Measurements from ENCODE around the gene UBR3. TPM values are rescaled to one million over a fixed set of nuclear protein-coding genes. Genes with fewer than 3 reads are reported as not detected.
"Not testable (repeated sequence)": the region's sequence is repeated elsewhere in the genome, so short reads cannot be mapped to it uniquely, and the experiment has no call there.

The UBR3 gene
- total and polyA plus RNA-seq, 4 donors, result 6.1 to 63.9 (median 41.2) TPM

DNA sequence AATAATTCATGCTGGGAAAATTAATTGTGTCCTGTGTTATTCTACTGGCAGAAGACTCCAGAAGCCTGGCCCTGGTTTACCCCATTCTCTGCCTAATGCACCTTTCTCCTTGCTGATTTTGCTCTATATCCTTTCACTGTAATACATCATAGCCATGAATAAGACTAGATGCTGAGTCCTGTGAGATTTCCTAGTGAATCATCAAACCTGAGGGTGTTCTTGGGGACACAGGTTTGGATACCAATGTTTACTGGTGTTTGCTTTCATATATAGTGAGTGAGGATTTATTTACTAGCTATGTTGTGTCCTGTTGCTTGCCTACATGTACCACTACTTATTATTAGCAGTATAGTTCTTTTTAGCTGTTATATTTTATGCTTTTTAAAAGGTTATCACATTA lies 9.0 kb upstream of the UBR3 start:
- no peak overlapping the region for H3K27ac ChIP-seq (ENCODE audit: low read depth in 1 of 2, low read length in 2 of 2)

DNA sequence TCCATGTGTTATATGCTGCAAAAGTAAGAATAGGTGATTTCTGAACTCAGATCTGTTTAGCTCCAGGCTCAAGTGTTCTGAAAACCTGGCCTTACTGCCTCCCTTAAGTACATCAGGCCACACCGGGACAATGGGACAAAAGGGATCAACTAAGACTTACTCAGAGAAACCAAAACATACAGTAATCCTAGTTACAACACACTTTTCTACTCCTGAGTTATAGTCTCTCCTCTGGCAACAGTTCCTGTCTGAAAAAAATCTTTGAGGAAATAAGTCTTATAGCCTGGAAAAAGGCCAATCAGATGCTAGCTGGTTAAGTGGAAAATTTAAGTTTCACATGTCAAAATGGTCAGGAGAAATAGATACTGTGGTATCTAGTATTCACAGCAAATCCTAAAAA lies 8.1 kb upstream of the UBR3 start:
- DNase-seq (no peak), ATAC-seq (ENCODE audit: low FRiP score) (no peak)
- Histone ChIP-seq H3K27me3 (ENCODE audit: control insufficient read depth in 1 of 2, insufficient read depth in 2 of 2, low read length in 1 of 2) (no peaks in the 10 kb centered on the region), H3K36me3 (ENCODE audit: control insufficient read depth in 1 of 2, insufficient read depth in 2 of 2, low read length in 1 of 2) (peaks cover 0 to 7% of the 10 kb centered on the region in 2 donors), H3K4me3 (ENCODE audit: low read length in 2 of 2) (no peak overlapping the region), H3K27ac (ENCODE audit: low read depth in 1 of 2, low read length in 2 of 2) (peak overlapping the region in 1 of 2 donors; percentile 22), H3K9me3 (ENCODE audit: control insufficient read depth, low read length) (no peaks in the 10 kb centered on the region), H3K4me1 (ENCODE audit: control insufficient read depth in 1 of 2, insufficient read depth in 2 of 2, low read length in 2 of 2) (peaks cover 3 to 5% of the 10 kb centered on the region in 2 donors)
- intact Hi-C loops (cut with DNase I), result no loop called here
- WGBS, 2 donors, result 77 to 84% methylated on average over 1 of the region's 1 CpG

More for the DNA sequence above, 9.0 kb upstream of the UBR3 start:
- ATAC-seq (ENCODE audit: low FRiP score) (no peak), DNase-seq (no peak)
- Histone ChIP-seq H3K36me3 (ENCODE audit: control insufficient read depth in 1 of 2, insufficient read depth in 2 of 2, low read length in 1 of 2) (peaks cover 0 to 7% of the 10 kb centered on the region in 2 donors), H3K4me3 (ENCODE audit: low read length in 2 of 2) (no peak overlapping the region), H3K27me3 (ENCODE audit: control insufficient read depth in 1 of 2, insufficient read depth in 2 of 2, low read length in 1 of 2) (no peaks in the 10 kb centered on the region), H3K9me3 (ENCODE audit: control insufficient read depth, low read length) (no peaks in the 10 kb centered on the region), H3K4me1 (ENCODE audit: control insufficient read depth in 1 of 2, insufficient read depth in 2 of 2, low read length in 2 of 2) (peaks cover 3 to 5% of the 10 kb centered on the region in 2 donors)
- intact Hi-C loops (cut with DNase I), result no loop called here

DNA sequence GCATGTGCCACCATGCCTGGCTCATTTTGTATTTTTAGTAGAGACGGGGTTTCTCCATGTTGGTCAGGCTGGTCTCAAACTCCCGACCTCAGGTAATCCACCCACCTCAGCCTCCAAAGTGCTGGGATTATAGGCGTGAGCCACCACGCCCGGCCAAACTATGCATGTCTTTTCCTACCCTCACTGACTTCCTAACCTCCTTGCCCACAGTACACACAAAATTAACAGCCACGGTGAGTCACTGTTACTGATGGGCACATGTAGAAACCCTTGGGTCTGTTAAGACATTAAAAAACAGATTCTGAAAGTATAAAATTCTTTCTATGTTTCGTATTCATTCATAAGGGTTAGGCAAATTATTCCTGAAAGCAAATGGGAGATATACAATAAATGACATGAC lies 7.2 kb upstream of the UBR3 start:
- not testable (repeated sequence) for H3K4me3 ChIP-seq (ENCODE audit: low read length in 2 of 2); H3K27me3 ChIP-seq (ENCODE audit: control insufficient read depth in 1 of 2, insufficient read depth in 2 of 2, low read length in 1 of 2); H3K4me1 ChIP-seq (ENCODE audit: control insufficient read depth in 1 of 2, insufficient read depth in 2 of 2, low read length in 2 of 2); ATAC-seq (ENCODE audit: low FRiP score); H3K27ac ChIP-seq (ENCODE audit: low read depth in 1 of 2, low read length in 2 of 2); H3K9me3 ChIP-seq (ENCODE audit: control insufficient read depth, low read length); DNase-seq; H3K36me3 ChIP-seq (ENCODE audit: control insufficient read depth in 1 of 2, insufficient read depth in 2 of 2, low read length in 1 of 2)
- intact Hi-C loops (cut with DNase I), result loop anchor here in 1 of 2 donors (10.0 kb wide), 1 partner anchor 55 kb away; no protein-coding TSS in a partner anchor
- WGBS, 2 donors, result 75 to 78% methylated on average over 7 of the region's 7 CpGs

DNA sequence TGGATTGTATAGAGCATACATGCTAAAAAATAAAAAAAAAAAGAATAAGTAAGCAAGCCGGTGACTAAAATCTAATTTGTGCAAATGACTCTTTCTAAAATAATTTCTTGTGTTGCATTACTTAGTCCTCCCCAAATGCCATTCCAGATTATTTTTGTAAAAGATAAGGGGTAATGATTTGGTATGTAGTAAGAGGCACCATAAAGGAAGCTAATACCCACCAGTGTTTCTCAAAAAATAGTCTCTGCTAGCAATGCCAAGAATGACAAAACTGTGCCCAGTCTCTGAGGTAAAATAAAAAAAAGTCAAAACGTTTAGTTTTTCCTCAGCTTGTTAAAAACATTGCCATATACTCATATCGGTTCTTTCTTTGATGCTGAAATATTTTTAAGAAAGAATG lies 5.2 kb upstream of the UBR3 start:
- WGBS, 2 donors, result 3 to 4% methylated on average over 3 of the region's 3 CpGs
- no peaks in the 10 kb centered on the region for H3K27me3 ChIP-seq (ENCODE audit: control insufficient read depth in 1 of 2, insufficient read depth in 2 of 2, low read length in 1 of 2)
- intact Hi-C loops (cut with DNase I), result loop anchor here in 1 of 2 donors (10.0 kb wide), 1 partner anchor 53 kb away; no protein-coding TSS in a partner anchor

GRCh38 chr2:169822785-169823392 lies 4.4 kb upstream of the UBR3 start:
- peak overlapping the region in 1 of 2 donors; percentile 14 for H3K4me3 ChIP-seq (ENCODE audit: low read length in 2 of 2)
- DNase-seq (no peak), ATAC-seq (ENCODE audit: low FRiP score) (no peak)
- no peaks in the 10 kb centered on the region for H3K9me3 ChIP-seq (ENCODE audit: control insufficient read depth, low read length)
- peaks cover 0 to 7% of the 10 kb centered on the region in 2 donors for H3K36me3 ChIP-seq (ENCODE audit: control insufficient read depth in 1 of 2, insufficient read depth in 2 of 2, low read length in 1 of 2)
- H3K27me3 ChIP-seq (ENCODE audit: control insufficient read depth in 1 of 2, insufficient read depth in 2 of 2, low read length in 1 of 2), result no peaks in the 10 kb centered on the region
- peak overlapping the region in 1 of 2 donors; percentile 51 for H3K27ac ChIP-seq (ENCODE audit: low read depth in 1 of 2, low read length in 2 of 2)
- WGBS, 2 donors, result 67 to 69% methylated on average over 4 of the region's 4 CpGs
- peaks cover 3% of the 10 kb centered on the region in 2 donors for H3K4me1 ChIP-seq (ENCODE audit: control insufficient read depth in 1 of 2, insufficient read depth in 2 of 2, low read length in 2 of 2)
- intact Hi-C loops (cut with DNase I), result loop anchor here in 1 of 2 donors (10.0 kb wide), 1 partner anchor 52 kb away; no protein-coding TSS in a partner anchor

More for the DNA sequence above, 5.2 kb upstream of the UBR3 start:
- H3K4me3 ChIP-seq (ENCODE audit: low read length in 2 of 2), result no peak overlapping the region
- no peak for ATAC-seq (ENCODE audit: low FRiP score)
- H3K4me1 ChIP-seq (ENCODE audit: control insufficient read depth in 1 of 2, insufficient read depth in 2 of 2, low read length in 2 of 2), result peaks cover 3% of the 10 kb centered on the region in 2 donors
- H3K27ac ChIP-seq (ENCODE audit: low read depth in 1 of 2, low read length in 2 of 2), result no peak overlapping the region
- no peak for DNase-seq
- H3K36me3 ChIP-seq (ENCODE audit: control insufficient read depth in 1 of 2, insufficient read depth in 2 of 2, low read length in 1 of 2), result peaks cover 0 to 7% of the 10 kb centered on the region in 2 donors
- H3K9me3 ChIP-seq (ENCODE audit: control insufficient read depth, low read length), result no peaks in the 10 kb centered on the region

- intact Hi-C loops (cut with DNase I), result loop anchor here in 1 of 2 donors (10.0 kb wide), 1 partner anchor 51 kb away; no protein-coding TSS in a partner anchor
- 3 to 5% methylated on average over 4 of the region's 4 CpGs for WGBS, 2 donors
- Histone ChIP-seq H3K36me3 (ENCODE audit: control insufficient read depth in 1 of 2, insufficient read depth in 2 of 2, low read length in 1 of 2) (peaks cover 0 to 1% of the 10 kb centered on the region in 2 donors), H3K9me3 (ENCODE audit: control insufficient read depth, low read length) (no peaks in the 10 kb centered on the region), H3K27me3 (ENCODE audit: control insufficient read depth in 1 of 2, insufficient read depth in 2 of 2, low read length in 1 of 2) (no peaks in the 10 kb centered on the region), H3K27ac (ENCODE audit: low read depth in 1 of 2, low read length in 2 of 2) (peak overlapping the region in 1 of 2 donors; percentile 28), H3K4me3 (ENCODE audit: low read length in 2 of 2) (peak overlapping the region; percentile 37 to 62), H3K4me1 (ENCODE audit: control insufficient read depth in 1 of 2, insufficient read depth in 2 of 2, low read length in 2 of 2) (peaks cover 0 to 3% of the 10 kb centered on the region in 2 donors)
- no peak for ATAC-seq (ENCODE audit: low FRiP score)
- no peak for DNase-seq
Observed at GRCh38 chr2:169823996-169824372, 3.3 kb upstream of the UBR3 start.

DNA sequence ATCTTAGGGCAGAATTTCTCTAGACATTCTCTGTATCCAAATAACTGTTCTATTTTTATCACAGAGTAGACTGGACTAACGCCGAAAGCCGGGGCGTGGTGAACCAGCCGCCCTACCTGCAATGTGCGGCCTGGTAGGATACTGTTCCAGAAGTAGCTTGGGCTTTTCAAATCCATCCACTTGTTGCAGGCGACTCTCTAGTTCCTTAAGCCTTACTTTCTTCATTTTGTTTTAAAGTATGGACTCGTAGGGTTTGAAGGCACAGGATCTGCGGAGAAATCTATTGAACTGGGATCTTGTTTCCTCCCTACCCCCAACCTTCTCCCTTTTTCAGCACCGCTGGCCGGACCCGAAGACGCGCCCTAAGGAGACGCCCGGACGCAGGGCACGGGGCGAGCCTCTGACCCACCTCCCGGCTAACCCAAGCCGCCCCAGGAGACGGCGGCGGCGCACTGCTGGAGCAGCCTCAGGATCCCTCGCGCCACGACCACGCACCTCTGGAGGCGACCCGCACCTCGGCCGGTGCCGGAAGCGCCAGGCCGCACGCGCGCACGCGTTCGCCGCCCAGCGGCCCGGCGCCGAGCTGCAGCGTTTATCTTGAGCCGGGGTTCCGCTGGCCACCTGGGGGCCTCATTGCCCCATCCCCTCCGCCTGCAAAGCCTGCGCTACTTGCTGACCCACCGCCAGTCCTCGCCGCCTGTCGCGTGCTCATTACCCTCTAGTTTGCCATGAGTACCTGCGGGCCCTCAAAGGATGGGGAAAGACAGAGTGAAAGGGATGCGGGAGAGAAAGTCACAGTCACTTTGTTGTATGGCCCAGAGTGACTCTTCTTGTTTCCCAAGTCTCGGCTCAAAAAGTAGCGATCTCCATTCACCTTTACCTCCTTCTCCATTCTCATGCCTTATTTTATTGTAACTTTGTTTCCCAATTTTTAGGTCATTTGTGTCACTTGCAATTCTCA lies 2.6 kb upstream of the UBR3 start, which contains the start of gene METTL5:
Gene METTL5, minus strand, starts transcription at position 533 of the 961 bp plus-strand sequence. Its CDS starts 308 bp downstream, at position 225.
- peak; percentile 93 for ATAC-seq (ENCODE audit: low FRiP score)
- H3K27ac ChIP-seq (ENCODE audit: low read depth in 1 of 2, low read length in 2 of 2), result peak within 1 kb of the TSS in 1 of 2 donors; percentile 39
- peak; percentile 84 to 94 for DNase-seq
- H3K9me3 ChIP-seq (ENCODE audit: control insufficient read depth, low read length), result no peaks in the 10 kb centered on the region
- no peaks in the 10 kb centered on the region for H3K27me3 ChIP-seq (ENCODE audit: control insufficient read depth in 1 of 2, insufficient read depth in 2 of 2, low read length in 1 of 2)
- intact Hi-C loops (cut with DNase I), result loop anchor here in 1 of 2 donors (10.0 kb wide), 1 partner anchor 50 kb away; no protein-coding TSS in a partner anchor
- H3K36me3 ChIP-seq (ENCODE audit: control insufficient read depth in 1 of 2, insufficient read depth in 2 of 2, low read length in 1 of 2), result no peaks in the 10 kb centered on the region
- peaks cover 0 to 3% of the 10 kb centered on the region in 2 donors for H3K4me1 ChIP-seq (ENCODE audit: control insufficient read depth in 1 of 2, insufficient read depth in 2 of 2, low read length in 2 of 2)
- H3K4me3 ChIP-seq (ENCODE audit: low read length in 2 of 2), result peak within 1 kb of the TSS; percentile 37 to 62
- WGBS, 2 donors, result 1 to 2% methylated on average over 60 to 61 of the region's 61 CpGs

GRCh38 chr2:169828141-169828811 lies 1.0 kb downstream of the UBR3 start:
- intact Hi-C loops (cut with DNase I), result loop anchor here in 1 of 2 donors (10.0 kb wide), 1 partner anchor 47 kb away; no protein-coding TSS in a partner anchor
- 1% methylated on average over 13 of the region's 13 CpGs for WGBS, 2 donors
- peak overlapping the region; percentile 20 to 89 for H3K27ac ChIP-seq (ENCODE audit: low read depth in 1 of 2, low read length in 2 of 2)
- no peaks in the 10 kb centered on the region for H3K36me3 ChIP-seq (ENCODE audit: control insufficient read depth in 1 of 2, insufficient read depth in 2 of 2, low read length in 1 of 2)
- peak overlapping the region; percentile 71 to 84 for H3K4me3 ChIP-seq (ENCODE audit: low read length in 2 of 2)
- H3K27me3 ChIP-seq (ENCODE audit: control insufficient read depth in 1 of 2, insufficient read depth in 2 of 2, low read length in 1 of 2), result no peaks in the 10 kb centered on the region
- DNase-seq, result no peak
- H3K4me1 ChIP-seq (ENCODE audit: control insufficient read depth in 1 of 2, insufficient read depth in 2 of 2, low read length in 2 of 2), result peaks cover 0 to 1% of the 10 kb centered on the region in 2 donors
- H3K9me3 ChIP-seq (ENCODE audit: control insufficient read depth, low read length), result no peaks in the 10 kb centered on the region
- peak; percentile 62 for ATAC-seq (ENCODE audit: low FRiP score)
